Left ventricle myocardium inferior (tissue), 1 donor: ENCODE results near the gene IKZF3. TPM values are rescaled to one million over a fixed set of nuclear protein-coding genes. Genes with fewer than 3 reads are reported as not detected.
"Not testable (repeated sequence)": the region's sequence is repeated elsewhere in the genome, so short reads cannot be mapped to it uniquely, and the experiment has no call there.

Source experiments
- DNase-seq: peaks from one replicate; pipeline ENCODE4 v3.0.0-alpha.2; 2020
- H3K27ac ChIP-seq: fragments of 200-600 bp; replicated peaks from 2 replicates; pipeline ENCODE4 v1.8.0; 2021
- H3K27me3 ChIP-seq: fragments of 200-600 bp; 2 replicates; pipeline ENCODE4 v1.8.0; 2021; ENCODE audit warnings: low read depth
- H3K36me3 ChIP-seq: fragments of 200-600 bp; 2 replicates; pipeline ENCODE4 v1.8.0; 2021
- H3K4me1 ChIP-seq: fragments of 200-600 bp; 2 replicates; pipeline ENCODE4 v1.8.0; 2021
- H3K4me3 ChIP-seq: fragments of 200-600 bp; 2 replicates; pipeline ENCODE4 v1.8.0; 2021; ENCODE audit warnings: mild to moderate bottlenecking, moderate library complexity
- H3K9me3 ChIP-seq: fragments of 200-600 bp; replicated peaks from 2 replicates; pipeline ENCODE4 v1.8.0; 2021
- CTCF ChIP-seq: fragments of 200-600 bp; IDR thresholded peaks from 2 replicates; pipeline ENCODE4 v1.8.0; 2021; ENCODE audit warnings: antibody characterized with exemption, mild to moderate bottlenecking, borderline replicate concordance
- intact Hi-C: fragments of 100-400 bp; cut with micrococcal nuclease; formaldehyde crosslinking; loops from one replicate; pipeline ENCODE4 v1.11.0; 2022
- total RNA-seq: library from RNA; stranded (reverse); fragmentation: NEBNext Ultra II Directional; extraction: Animal tissue kit (Norgen Biotek cat#: 25700); gene quantifications from one replicate; pipeline ENCODE4 v1.2.1, GENCODE V29; 2021
- donor health status: DM: no; HTN: yes; CAD: no; lungs with severe emphysema.

The IKZF3 gene
- total RNA-seq, 1 donor from 2014 or later = 0.16 TPM

GRCh38 chr17:39852239-39852638 lies 11.9 kb downstream of the IKZF3 start:
- Histone ChIP-seq H3K4me3 (no peak overlapping the region), H3K27me3 (peaks cover 55% of the 10 kb centered on the region), H3K36me3 (no peaks in the 10 kb centered on the region), H3K9me3 (no peaks in the 10 kb centered on the region), H3K27ac (no peak overlapping the region), H3K4me1 (no peaks in the 10 kb centered on the region)
- no peak for DNase-seq
- TF ChIP-seq CTCF = no peak
- intact Hi-C loops = no loop called here

GRCh38 chr17:39850186-39850585 lies 13.9 kb downstream of the IKZF3 start:
- peaks cover 67% of the 10 kb centered on the region for H3K27me3 ChIP-seq
- intact Hi-C loops, H3K27ac ChIP-seq, H3K9me3 ChIP-seq, H3K4me1 ChIP-seq, DNase-seq, H3K4me3 ChIP-seq, H3K36me3 ChIP-seq: not testable (repeated sequence)

- intact Hi-C loops = no loop called here
- H3K27me3 ChIP-seq = peaks cover 77% of the 10 kb centered on the region
These were observed 15.5 kb downstream of the IKZF3 start for GRCh38 chr17:39848600-39848999.

GRCh38 chr17:39846205-39846604 lies 17.9 kb downstream of the IKZF3 start:
- intact Hi-C loops = no loop called here
- DNase-seq = no peak
- no peaks in the 10 kb centered on the region for H3K36me3 ChIP-seq
- TF ChIP-seq CTCF = no peak
- peaks cover 83% of the 10 kb centered on the region for H3K27me3 ChIP-seq
- no peak overlapping the region for H3K27ac ChIP-seq
- no peak overlapping the region for H3K4me3 ChIP-seq
- H3K9me3 ChIP-seq = no peaks in the 10 kb centered on the region
- no peaks in the 10 kb centered on the region for H3K4me1 ChIP-seq

More at GRCh38 chr17:39848600-39848999, 15.5 kb downstream of the IKZF3 start:
- no peak for DNase-seq
- no peak for TF ChIP-seq CTCF
- Histone ChIP-seq H3K4me3 (no peak overlapping the region), H3K36me3 (no peaks in the 10 kb centered on the region), H3K27ac (no peak overlapping the region), H3K9me3 (no peaks in the 10 kb centered on the region), H3K4me1 (no peaks in the 10 kb centered on the region)

GRCh38 chr17:39845052-39845846 lies 18.9 kb downstream of the IKZF3 start:
- Histone ChIP-seq H3K27me3 (peaks cover 91% of the 10 kb centered on the region), H3K36me3 (no peaks in the 10 kb centered on the region), H3K4me1 (no peaks in the 10 kb centered on the region), H3K9me3 (no peaks in the 10 kb centered on the region), H3K4me3 (no peak overlapping the region), H3K27ac (no peak overlapping the region)
- no peak for TF ChIP-seq CTCF
- intact Hi-C loops = no loop called here
- DNase-seq = no peak

- DNase-seq = no peak
- Histone ChIP-seq H3K27ac (no peak overlapping the region), H3K4me3 (no peak overlapping the region), H3K27me3 (peaks cover 73% of the 10 kb centered on the region), H3K9me3 (peaks cover 25% of the 10 kb centered on the region), H3K36me3 (no peaks in the 10 kb centered on the region), H3K4me1 (no peaks in the 10 kb centered on the region)
- intact Hi-C loops = no loop called here
- no peak for TF ChIP-seq CTCF
These were observed 22.9 kb downstream of the IKZF3 start for GRCh38 chr17:39841134-39841683.
